HepG2 (cell line): ENCODE data around the gene BACH2. TPM values are rescaled to one million over a fixed set of nuclear protein-coding genes. Genes with fewer than 3 reads are reported as not detected.

Experiments used
- ATM ChIP-seq: fragments of 450-650 bp; IDR thresholded peaks from 2 replicates; pipeline ENCODE4 v1.7.1; 2017; ENCODE audit warnings: mild to moderate bottlenecking, borderline replicate concordance
- CERS6 ChIP-seq: sonication (generic); formaldehyde crosslinking; IDR thresholded peaks from 2 replicates; pipeline ENCODE4 v1.5.0; 2020; ENCODE audit warnings: missing genetic modification reagents
- CHD2 ChIP-seq: IDR thresholded peaks from 2 replicates; pipeline ENCODE4 v1.6.1; 2011; ENCODE audit warnings: low read depth, low read length, improper control_type of control experiment
- CHD4 ChIP-seq: fragments of 200-600 bp; sonication (generic); IDR thresholded peaks from 2 replicates; pipeline ENCODE4 v1.7.0; 2017; ENCODE audit warnings: mild to moderate bottlenecking, low read length, borderline replicate concordance
- FOXP1 ChIP-seq, 2 experiments: fragments of 450-650 bp in 1 of 2; IDR thresholded peaks; 2 replicates each; pipeline ENCODE4 v1.6.1; 2017 to 2018; ENCODE audit warnings: antibody characterized with exemption in 1 of 2
- HNF4G ChIP-seq, 2 experiments: sonication (generic) in 1 of 2; formaldehyde crosslinking in 1 of 2; IDR thresholded peaks; 2 replicates each; pipeline versions ENCODE4 v1.4.0 to v1.6.1; 2011 to 2020; ENCODE audit warnings: borderline replicate concordance in 2 of 2, low read depth in 2 of 2, mild to moderate bottlenecking in 2 of 2, low read length in 1 of 2, missing genetic modification reagents in 1 of 2, moderate library complexity in 1 of 2
- HNRNPL ChIP-seq: fragments of 200-400 bp; formaldehyde crosslinking; IDR thresholded peaks from 2 replicates; pipeline ENCODE4 v1.6.1; 2017; ENCODE audit warnings: mild to moderate bottlenecking, low read depth, low read length
- MXD3 ChIP-seq: IDR thresholded peaks from 2 replicates; pipeline ENCODE4 v1.6.1; 2016; ENCODE audit warnings: mild to moderate bottlenecking, missing biosample characterization, missing genetic modification reagents
- NBN ChIP-seq: fragments of 450-650 bp; conservative IDR thresholded peaks from 2 replicates; pipeline ENCODE4 v1.6.1; 2017
- NR1H2 ChIP-seq: sonication (generic); formaldehyde crosslinking; IDR thresholded peaks from 2 replicates; pipeline ENCODE4 v1.8.1; 2022; ENCODE audit warnings: low read depth, missing genetic modification reagents, borderline replicate concordance
- RCOR2 ChIP-seq: IDR thresholded peaks from 2 replicates; pipeline ENCODE4 v1.6.1; 2016; ENCODE audit warnings: missing biosample characterization, missing genetic modification reagents
- STAG1 ChIP-seq: sonication (generic); formaldehyde crosslinking; IDR thresholded peaks from 2 replicates; pipeline ENCODE4 v1.4.0; 2020; ENCODE audit warnings: missing genetic modification reagents
- TBX2 ChIP-seq: sonication (generic); formaldehyde crosslinking; IDR thresholded peaks from 2 replicates; pipeline ENCODE4 v1.5.0; 2020; ENCODE audit warnings: missing genetic modification reagents, mild to moderate bottlenecking, borderline replicate concordance
- THYN1 ChIP-seq: sonication (generic); formaldehyde crosslinking; IDR thresholded peaks from 2 replicates; pipeline ENCODE4 v1.8.1; 2023; ENCODE audit warnings: low read depth, mild to moderate bottlenecking, moderate library complexity, missing genetic modification reagents, borderline replicate concordance
- ZBTB44 ChIP-seq: sonication (generic); formaldehyde crosslinking; IDR thresholded peaks from 2 replicates; pipeline ENCODE4 v1.4.0; 2020; ENCODE audit warnings: missing genetic modification reagents
- ZFP36L2 ChIP-seq: sonication (generic); formaldehyde crosslinking; IDR thresholded peaks from 2 replicates; pipeline ENCODE4 v1.4.0; 2020; ENCODE audit warnings: missing genetic modification reagents
- ZNF17 ChIP-seq: sonication (generic); formaldehyde crosslinking; IDR thresholded peaks from 2 replicates; pipeline ENCODE4 v1.5.0; 2020; ENCODE audit warnings: mild to moderate bottlenecking, missing genetic modification reagents
- ZNF430 ChIP-seq: sonication (generic); formaldehyde crosslinking; IDR thresholded peaks from 2 replicates; pipeline ENCODE4 v1.9.0; 2021; ENCODE audit warnings: mild to moderate bottlenecking, missing genetic modification reagents
- ZNF614 ChIP-seq: IDR thresholded peaks from 2 replicates; pipeline ENCODE4 v1.6.1; 2018; ENCODE audit warnings: missing biosample characterization, missing genetic modification reagents, inconsistent platforms, borderline replicate concordance
- ZNF792 ChIP-seq: IDR thresholded peaks from 2 replicates; pipeline ENCODE4 v1.6.1; 2016
- ZNF878 ChIP-seq: sonication (generic); formaldehyde crosslinking; IDR thresholded peaks from 2 replicates; pipeline ENCODE4 v1.8.1; 2023; ENCODE audit warnings: mild to moderate bottlenecking, missing genetic modification reagents, moderate library complexity
- polyA plus RNA-seq, 8 experiments: library from polyadenylated mRNA; depleted of rRNA in 3 of 8; stranded (reverse) in 7 of 8; unstranded in 1 of 8; fragments of >200 nt; fragmentation: Illumina TruSeq in 4 of 8; extraction: Trizol in 4 of 8; gene quantifications; 2 replicates each; pipeline versions ENCODE4 v1.2.1 to v1.2.3, GENCODE V29; 2011 to 2016; ENCODE audit warnings: low read depth in 4 of 8, missing spikeins in 1 of 8, mixed read lengths in 1 of 8; ENCODE audit not compliant: insufficient read depth in 1 of 8
- total RNA-seq, 5 experiments: library from RNA; depleted of rRNA; stranded (reverse); fragments of >200 nt; fragmentation: Illumina TruSeq; extraction: Trizol; gene quantifications; 2 replicates each; pipeline ENCODE4 v1.2.3, GENCODE V29; 2016; ENCODE audit warnings: low read depth in 1 of 5
- TF ChIP-seq, protein P1 (sequence below): IDR thresholded peaks from 2 replicates; pipeline ENCODE4 v1.6.1; 2016; ENCODE audit warnings: low read depth, missing genetic modification reagents, missing compliant biosample characterization

BACH2 gene
- total and polyA plus RNA-seq, 2 of the 13 experiments (the other 11 are each of a cell fraction or from before 2014, with no cell fraction given) = 0.01 TPM; not detected in 1

DNA sequence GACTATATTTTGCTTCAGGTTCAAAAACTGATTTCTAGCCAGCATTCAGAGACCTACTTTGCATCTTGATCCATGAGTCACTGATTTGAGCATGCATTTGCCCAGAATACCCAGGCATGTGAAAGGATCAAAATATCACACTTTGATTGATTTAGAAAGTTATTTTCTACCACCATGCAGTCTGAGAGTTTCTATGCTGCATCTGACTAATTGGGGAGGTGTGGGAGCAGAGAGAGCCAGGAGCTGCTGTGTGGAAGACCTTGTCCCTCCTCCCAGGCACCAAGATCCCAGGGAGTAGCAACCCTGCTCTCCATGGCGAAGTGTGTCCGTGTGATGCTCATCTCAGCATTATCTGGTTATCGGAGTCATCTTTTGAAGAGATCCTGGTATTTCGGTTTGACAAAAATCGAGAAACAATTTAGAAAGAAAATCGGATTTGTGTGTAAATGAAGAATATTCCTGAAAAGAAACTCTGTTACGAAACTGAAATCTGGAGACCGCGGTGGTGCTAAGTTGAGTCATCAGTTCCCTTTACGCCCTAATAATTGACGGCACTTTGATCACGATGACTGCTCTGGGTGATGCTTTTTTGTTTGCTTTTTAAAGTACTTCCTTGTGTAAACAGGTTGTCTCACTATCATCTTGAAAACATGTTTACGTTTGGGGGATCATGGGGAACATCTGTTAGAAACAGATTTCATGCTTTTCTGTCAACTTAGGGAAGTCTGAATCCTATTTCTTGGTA, 193.4 kb downstream of the BACH2 start (continued):
- TF ChIP-seq TBX2 (no peak), ZNF430 (no peak), ZNF792 (no peak), CHD2 (no peak), CERS6 (no peak), CHD4 (no peak), ZNF878 (CRISPR knock-in tag) (no peak), HNF4G (IDR thresholded peaks at IDR 0.05; ENCODE audit: borderline replicate concordance, low read depth, low read length) (no peak), HNF4G (CRISPR knock-in tag; IDR thresholded peaks at IDR 0.05; ENCODE audit: borderline replicate concordance, low read depth) (no peak), STAG1 (CRISPR knock-in tag) (no peak), RCOR2 (CRISPR knock-in tag) (no peak), MXD3 (CRISPR knock-in tag) (no peak), FOXP1 (IDR thresholded peaks at IDR 0.05) (no peak), FOXP1 (CRISPR knock-in tag; IDR thresholded peaks at IDR 0.05) (peak; percentile 60), ZFP36L2 (CRISPR knock-in tag) (no peak), ZBTB44 (CRISPR knock-in tag) (no peak), ATM (no peak), NR1H2 (CRISPR knock-in tag) (no peak), HNRNPL (no peak), NBN (no peak), ZNF614 (CRISPR knock-in tag) (no peak), THYN1 (CRISPR knock-in tag) (no peak), ZNF17 (CRISPR knock-in tag) (no peak)
- TF ChIP-seq, protein P1, sequence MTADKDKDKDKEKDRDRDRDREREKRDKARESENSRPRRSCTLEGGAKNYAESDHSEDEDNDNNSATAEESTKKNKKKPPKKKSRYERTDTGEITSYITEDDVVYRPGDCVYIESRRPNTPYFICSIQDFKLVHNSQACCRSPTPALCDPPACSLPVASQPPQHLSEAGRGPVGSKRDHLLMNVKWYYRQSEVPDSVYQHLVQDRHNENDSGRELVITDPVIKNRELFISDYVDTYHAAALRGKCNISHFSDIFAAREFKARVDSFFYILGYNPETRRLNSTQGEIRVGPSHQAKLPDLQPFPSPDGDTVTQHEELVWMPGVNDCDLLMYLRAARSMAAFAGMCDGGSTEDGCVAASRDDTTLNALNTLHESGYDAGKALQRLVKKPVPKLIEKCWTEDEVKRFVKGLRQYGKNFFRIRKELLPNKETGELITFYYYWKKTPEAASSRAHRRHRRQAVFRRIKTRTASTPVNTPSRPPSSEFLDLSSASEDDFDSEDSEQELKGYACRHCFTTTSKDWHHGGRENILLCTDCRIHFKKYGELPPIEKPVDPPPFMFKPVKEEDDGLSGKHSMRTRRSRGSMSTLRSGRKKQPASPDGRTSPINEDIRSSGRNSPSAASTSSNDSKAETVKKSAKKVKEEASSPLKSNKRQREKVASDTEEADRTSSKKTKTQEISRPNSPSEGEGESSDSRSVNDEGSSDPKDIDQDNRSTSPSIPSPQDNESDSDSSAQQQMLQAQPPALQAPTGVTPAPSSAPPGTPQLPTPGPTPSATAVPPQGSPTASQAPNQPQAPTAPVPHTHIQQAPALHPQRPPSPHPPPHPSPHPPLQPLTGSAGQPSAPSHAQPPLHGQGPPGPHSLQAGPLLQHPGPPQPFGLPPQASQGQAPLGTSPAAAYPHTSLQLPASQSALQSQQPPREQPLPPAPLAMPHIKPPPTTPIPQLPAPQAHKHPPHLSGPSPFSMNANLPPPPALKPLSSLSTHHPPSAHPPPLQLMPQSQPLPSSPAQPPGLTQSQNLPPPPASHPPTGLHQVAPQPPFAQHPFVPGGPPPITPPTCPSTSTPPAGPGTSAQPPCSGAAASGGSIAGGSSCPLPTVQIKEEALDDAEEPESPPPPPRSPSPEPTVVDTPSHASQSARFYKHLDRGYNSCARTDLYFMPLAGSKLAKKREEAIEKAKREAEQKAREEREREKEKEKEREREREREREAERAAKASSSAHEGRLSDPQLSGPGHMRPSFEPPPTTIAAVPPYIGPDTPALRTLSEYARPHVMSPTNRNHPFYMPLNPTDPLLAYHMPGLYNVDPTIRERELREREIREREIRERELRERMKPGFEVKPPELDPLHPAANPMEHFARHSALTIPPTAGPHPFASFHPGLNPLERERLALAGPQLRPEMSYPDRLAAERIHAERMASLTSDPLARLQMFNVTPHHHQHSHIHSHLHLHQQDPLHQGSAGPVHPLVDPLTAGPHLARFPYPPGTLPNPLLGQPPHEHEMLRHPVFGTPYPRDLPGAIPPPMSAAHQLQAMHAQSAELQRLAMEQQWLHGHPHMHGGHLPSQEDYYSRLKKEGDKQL (CRISPR knock-in tag) = peak; percentile 74; the same call in 1 of the 2 replicates
